ENCODE results near the gene GREB1. TPM values are rescaled to one million over a fixed set of nuclear protein-coding genes. Genes with fewer than 3 reads are reported as not detected.
A peak's percentile ranks its signal among the peaks of the same experiment; 100 is the strongest.

Gene GREB1
- total RNA-seq, 1 donor from 2014 or later: 143 TPM

- H3K27ac Mint-ChIP-seq (ENCODE audit: unreplicated experiment): peak overlapping the region; percentile 92
- no peak for DNase-seq (ENCODE audit: low read depth, low spot score)
- peak overlapping the region; percentile 64 for H3K4me3 Mint-ChIP-seq
- H3K9me3 Mint-ChIP-seq: no peaks in the 10 kb centered on the region
- H3K4me1 Mint-ChIP-seq: peaks cover 77% of the 10 kb centered on the region
- TF ChIP-seq, protein P1, sequence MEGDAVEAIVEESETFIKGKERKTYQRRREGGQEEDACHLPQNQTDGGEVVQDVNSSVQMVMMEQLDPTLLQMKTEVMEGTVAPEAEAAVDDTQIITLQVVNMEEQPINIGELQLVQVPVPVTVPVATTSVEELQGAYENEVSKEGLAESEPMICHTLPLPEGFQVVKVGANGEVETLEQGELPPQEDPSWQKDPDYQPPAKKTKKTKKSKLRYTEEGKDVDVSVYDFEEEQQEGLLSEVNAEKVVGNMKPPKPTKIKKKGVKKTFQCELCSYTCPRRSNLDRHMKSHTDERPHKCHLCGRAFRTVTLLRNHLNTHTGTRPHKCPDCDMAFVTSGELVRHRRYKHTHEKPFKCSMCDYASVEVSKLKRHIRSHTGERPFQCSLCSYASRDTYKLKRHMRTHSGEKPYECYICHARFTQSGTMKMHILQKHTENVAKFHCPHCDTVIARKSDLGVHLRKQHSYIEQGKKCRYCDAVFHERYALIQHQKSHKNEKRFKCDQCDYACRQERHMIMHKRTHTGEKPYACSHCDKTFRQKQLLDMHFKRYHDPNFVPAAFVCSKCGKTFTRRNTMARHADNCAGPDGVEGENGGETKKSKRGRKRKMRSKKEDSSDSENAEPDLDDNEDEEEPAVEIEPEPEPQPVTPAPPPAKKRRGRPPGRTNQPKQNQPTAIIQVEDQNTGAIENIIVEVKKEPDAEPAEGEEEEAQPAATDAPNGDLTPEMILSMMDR (conservative IDR thresholded peaks at IDR 0.05): no peak
- H3K36me3 Mint-ChIP-seq (ENCODE audit: low read depth): no peaks in the 10 kb centered on the region
- no peaks in the 10 kb centered on the region for H3K27me3 Mint-ChIP-seq (ENCODE audit: low read depth)
Measured at GRCh38 chr2:11553661-11554398, 20.0 kb downstream of the GREB1 start.

- peak overlapping the region; percentile 64 for H3K4me3 Mint-ChIP-seq
- H3K36me3 Mint-ChIP-seq (ENCODE audit: low read depth): no peaks in the 10 kb centered on the region
- no peaks in the 10 kb centered on the region for H3K27me3 Mint-ChIP-seq (ENCODE audit: low read depth)
- peak overlapping the region; percentile 92 for H3K27ac Mint-ChIP-seq (ENCODE audit: unreplicated experiment)
- no peak for DNase-seq (ENCODE audit: low read depth, low spot score)
- no peaks in the 10 kb centered on the region for H3K9me3 Mint-ChIP-seq
- TF ChIP-seq, protein P1 (conservative IDR thresholded peaks at IDR 0.05): no peak
- peaks cover 80% of the 10 kb centered on the region for H3K4me1 Mint-ChIP-seq
Measured at GRCh38 chr2:11554399-11554716, 20.5 kb downstream of the GREB1 start.

GRCh38 chr2:11556101-11556806 is 22.4 kb downstream of the GREB1 start:
- Mint-ChIP-seq H3K36me3 (ENCODE audit: low read depth) (no peaks in the 10 kb centered on the region), H3K4me1 (peaks cover 84% of the 10 kb centered on the region), H3K4me3 (no peak overlapping the region), H3K27ac (ENCODE audit: unreplicated experiment) (peak overlapping the region; percentile 25), H3K27me3 (ENCODE audit: low read depth) (no peaks in the 10 kb centered on the region), H3K9me3 (no peaks in the 10 kb centered on the region)
- DNase-seq (ENCODE audit: low read depth, low spot score): no peak
- TF ChIP-seq, protein P1 (conservative IDR thresholded peaks at IDR 0.05): no peak

DNA sequence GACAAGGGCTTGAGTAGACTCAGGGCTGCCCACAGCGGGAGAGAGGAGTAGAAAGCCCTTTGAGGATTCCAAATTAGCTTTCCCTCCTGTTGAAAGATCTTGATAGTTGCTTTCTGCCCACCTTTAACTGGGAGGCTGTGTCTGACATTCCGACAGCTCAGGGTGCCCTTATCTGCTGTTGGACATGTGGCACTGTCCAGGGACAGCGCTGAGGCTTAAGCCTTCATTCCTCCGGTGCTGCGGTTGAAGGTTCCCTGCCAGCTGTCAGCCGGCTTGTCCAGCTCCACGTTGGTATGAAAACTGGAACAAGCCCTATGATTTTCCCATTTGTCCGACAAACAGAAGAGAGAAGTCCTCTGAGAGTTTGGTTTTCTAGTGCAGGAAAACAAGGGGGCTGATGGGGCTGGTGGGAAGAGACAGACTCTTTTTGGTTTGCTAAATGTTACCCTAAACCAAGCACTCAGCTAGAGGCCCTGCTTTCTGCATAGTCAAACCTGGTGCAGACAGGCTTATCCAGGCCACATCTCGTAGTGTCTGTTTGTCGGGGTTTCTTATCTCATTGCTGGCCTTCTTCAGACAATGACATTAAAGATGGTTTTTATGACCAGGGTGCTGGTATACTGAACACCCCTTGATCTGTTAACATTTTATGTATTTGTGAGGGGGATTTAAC is 24.5 kb downstream of the GREB1 start:
- no peaks in the 10 kb centered on the region for H3K36me3 Mint-ChIP-seq (ENCODE audit: low read depth)
- no peaks in the 10 kb centered on the region for H3K27me3 Mint-ChIP-seq (ENCODE audit: low read depth)
- H3K9me3 Mint-ChIP-seq: no peaks in the 10 kb centered on the region
- no peak overlapping the region for H3K27ac Mint-ChIP-seq (ENCODE audit: unreplicated experiment)
- no peak for DNase-seq (ENCODE audit: low read depth, low spot score)
- peaks cover 77% of the 10 kb centered on the region for H3K4me1 Mint-ChIP-seq
- H3K4me3 Mint-ChIP-seq: no peak overlapping the region
- TF ChIP-seq, protein P1 (conservative IDR thresholded peaks at IDR 0.05): no peak

- H3K9me3 Mint-ChIP-seq: no peaks in the 10 kb centered on the region
- H3K36me3 Mint-ChIP-seq (ENCODE audit: low read depth): peaks cover 3% of the 10 kb centered on the region
- H3K4me1 Mint-ChIP-seq: peaks cover 74% of the 10 kb centered on the region
- TF ChIP-seq, protein P1 (conservative IDR thresholded peaks at IDR 0.05): no peak
- H3K27me3 Mint-ChIP-seq (ENCODE audit: low read depth): no peaks in the 10 kb centered on the region
- peak overlapping the region; percentile 72 for H3K27ac Mint-ChIP-seq (ENCODE audit: unreplicated experiment)
- H3K4me3 Mint-ChIP-seq: peak overlapping the region; percentile 5
- DNase-seq (ENCODE audit: low read depth, low spot score): no peak
Measured at GRCh38 chr2:11559066-11559785, 25.4 kb downstream of the GREB1 start.

Data from neural crest cell (in vitro differentiated cells).